Fibroblast of mammary gland (primary cell): ENCODE results near the gene LITAF.

Experiments used
- DNase-seq: peaks from one replicate; pipeline ENCODE4 v3.0.0-alpha.2; 2010; ENCODE audit warnings: low read depth
- H3K4me3 ChIP-seq: 2 replicates; pipeline ENCODE4 v1.5.1; 2011; ENCODE audit warnings: low read depth, mild to moderate bottlenecking, low read length, moderate library complexity; ENCODE audit not compliant: control insufficient read depth
- CTCF ChIP-seq: conservative IDR thresholded peaks from 2 replicates; pipeline ENCODE4 v1.5.1; 2011; ENCODE audit warnings: low read depth, low read length, inconsistent platforms; ENCODE audit not compliant: control insufficient read depth, insufficient read depth

LITAF gene

GRCh38 chr16:11533588-11533987 is 53.1 kb downstream of the LITAF start:
- TF ChIP-seq CTCF, result no peak
- H3K4me3 ChIP-seq, result no peak overlapping the region
- DNase-seq, result no peak

- no peak overlapping the region for H3K4me3 ChIP-seq
- TF ChIP-seq CTCF, result no peak
- DNase-seq, result no peak
These were observed 56.4 kb downstream of the LITAF start for GRCh38 chr16:11530171-11530940.

- no peak for DNase-seq
- TF ChIP-seq CTCF, result no peak
- H3K4me3 ChIP-seq, result no peak overlapping the region
These were observed 57.4 kb downstream of the LITAF start for GRCh38 chr16:11529285-11529684.

GRCh38 chr16:11528053-11528452 is 58.7 kb downstream of the LITAF start:
- no peak for DNase-seq
- TF ChIP-seq CTCF, result no peak
- no peak overlapping the region for H3K4me3 ChIP-seq

GRCh38 chr16:11526655-11527350 is 59.9 kb downstream of the LITAF start:
- H3K4me3 ChIP-seq, result no peak overlapping the region
- DNase-seq, result no peak
- TF ChIP-seq CTCF, result no peak

- no peak overlapping the region for H3K4me3 ChIP-seq
- no peak for TF ChIP-seq CTCF
- DNase-seq, result no peak
These were observed 62.5 kb downstream of the LITAF start for GRCh38 chr16:11524098-11524760.
